CD4-positive, alpha-beta T cell (primary cell): ENCODE measurements around the gene GNG4. TPM values are rescaled to one million over a fixed set of nuclear protein-coding genes. Genes with fewer than 3 reads are reported as not detected.
"Not testable (repeated sequence)": the region's sequence is repeated elsewhere in the genome, so short reads cannot be mapped to it uniquely, and the experiment has no call there.

Experiments used
- ATAC-seq: fragments of 200-7000 bp; cut with Tn5 transposase; one replicate; pipeline ENCODE4 v1.10.0; 2022; ENCODE audit warnings: mild to moderate bottlenecking; ENCODE audit not compliant: poor library complexity
- CTCF ChIA-PET: fragments of 350-600 bp; sonication (Branson Sonifier 250); formaldehyde crosslinking; loops from one replicate; lab custom pipeline; 2021; ENCODE audit warnings: antibody characterized with exemption, inconsistent platforms; lab: Charles Lee
- POLR2A ChIA-PET: fragments of 350-600 bp; sonication (Branson Sonifier 250); formaldehyde crosslinking; loops from one replicate; lab custom pipeline; 2021; ENCODE audit warnings: antibody characterized with exemption, inconsistent platforms; lab: Charles Lee
- DNase-seq, 14 experiments: peaks; one replicate each; pipeline ENCODE4 v3.0.0-alpha.2; 2013 to 2020; ENCODE audit warnings: mixed read lengths in 2 of 14
- H3K27ac ChIP-seq, 2 donors: one replicate each; pipeline versions ENCODE4 v1.5.1 to v1.7.0; 2013; ENCODE audit warnings: low read length in 2 of 2, low read depth in 1 of 2, mild to moderate bottlenecking in 1 of 2
- H3K27me3 ChIP-seq, 2 experiments: 1 replicate in 1 of 2; 2 replicates in 1 of 2; pipeline versions ENCODE4 v1.6.1 to v1.7.0; 2013; ENCODE audit warnings: low read length in 2 of 2, control low read depth in 1 of 2, mild to moderate bottlenecking in 1 of 2, moderate library complexity in 1 of 2; ENCODE audit not compliant: insufficient read depth in 2 of 2, control insufficient read depth in 1 of 2
- H3K36me3 ChIP-seq: one replicate; pipeline ENCODE4 v1.6.1; 2013; ENCODE audit warnings: low read length, control low read depth; ENCODE audit not compliant: insufficient read depth
- H3K4me1 ChIP-seq: one replicate; pipeline ENCODE4 v1.6.1; 2013; ENCODE audit warnings: low read length, control low read depth; ENCODE audit not compliant: insufficient read depth
- H3K4me3 ChIP-seq: one replicate; pipeline ENCODE4 v1.5.1; 2013; ENCODE audit warnings: mild to moderate bottlenecking, low read length, moderate library complexity
- H3K9me3 ChIP-seq, 2 experiments: 1 replicate in 1 of 2; 2 replicates in 1 of 2; pipeline versions ENCODE4 v1.6.1 to v1.7.0; 2013; ENCODE audit warnings: low read length in 2 of 2, mild to moderate bottlenecking in 2 of 2, control low read depth in 1 of 2, moderate library complexity in 1 of 2; ENCODE audit not compliant: control insufficient read depth in 1 of 2, insufficient read depth in 1 of 2
- H3K27ac Mint-ChIP-seq: one replicate; pipeline ENCODE4 v1.8.0; 2020; ENCODE audit warnings: mixed read lengths
- H3K27me3 Mint-ChIP-seq: one replicate; pipeline ENCODE4 v1.8.0; 2021; ENCODE audit warnings: mixed read lengths
- H3K36me3 Mint-ChIP-seq: one replicate; pipeline ENCODE4 v1.8.0; 2021; ENCODE audit warnings: low read depth, mixed read lengths
- H3K4me1 Mint-ChIP-seq: one replicate; pipeline ENCODE4 v1.8.0; 2021; ENCODE audit warnings: low read depth, mixed read lengths
- H3K4me3 Mint-ChIP-seq: one replicate; pipeline ENCODE4 v1.8.0; 2020; ENCODE audit warnings: mild to moderate bottlenecking, mixed read lengths
- H3K9me3 Mint-ChIP-seq: one replicate; pipeline ENCODE4 v1.8.0; 2020; ENCODE audit warnings: mixed read lengths
- intact Hi-C, 2 experiments: fragments of 100-400 bp; cut with DNase I in 1 of 2; cut with micrococcal nuclease in 1 of 2; formaldehyde crosslinking; loops; one replicate each; pipeline versions ENCODE4 v1.15.1 to v1.9.0; 2023 to 2025; cut with DNase I, micrococcal nuclease
- total RNA-seq, 174 experiments: library from RNA in 2 of 174; stranded (reverse) in 2 of 174; gene quantifications; one replicate each; pipeline ENCODE4 v1.2.3 and lab custom pipeline; 2021 to 2026
- TF ChIP-seq, protein P1 (sequence below): fragments of 200-600 bp; IDR thresholded peaks from one replicate; pipeline ENCODE4 v1.8.0; 2022; ENCODE audit warnings: antibody characterized with exemption, mild to moderate bottlenecking

Gene GNG4
- total RNA-seq, 2 experiments from 2014 or later: not detected

DNA sequence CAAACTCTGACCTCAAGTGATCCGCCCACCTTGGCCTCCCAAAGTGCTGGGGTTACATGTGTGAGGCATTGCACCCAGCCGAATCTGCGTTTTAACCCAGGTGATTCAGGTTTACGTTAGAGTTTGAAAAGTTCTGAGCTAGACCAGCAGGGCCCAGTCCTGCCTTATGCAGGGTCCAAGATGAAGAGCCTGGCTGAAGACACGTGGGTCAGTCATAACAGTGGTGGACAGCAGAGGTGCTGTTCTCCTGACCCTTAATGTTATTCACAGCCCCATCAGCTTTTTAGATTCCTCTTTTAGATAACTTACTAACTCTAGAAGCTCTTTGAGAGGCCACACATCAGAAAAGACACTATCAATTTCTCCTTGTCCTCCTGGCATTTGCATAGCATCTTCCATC, 50.0 kb downstream of the GNG4 start:
- H3K9me3 ChIP-seq: peaks cover 0 to 5% of the 10 kb centered on the region in 2 experiments
- ATAC-seq (no peak), DNase-seq (no peak)
- H3K27ac ChIP-seq: no peak overlapping the region
- no peaks in the 10 kb centered on the region for H3K4me1 Mint-ChIP-seq
- H3K27ac Mint-ChIP-seq: no peak overlapping the region
- no peaks in the 10 kb centered on the region for H3K27me3 ChIP-seq
- H3K27me3 Mint-ChIP-seq: no peaks in the 10 kb centered on the region
- H3K4me3 ChIP-seq: no peak overlapping the region
- H3K36me3 ChIP-seq: no peaks in the 10 kb centered on the region
- intact Hi-C loops: no loop called here
- no peaks in the 10 kb centered on the region for H3K4me1 ChIP-seq
- H3K36me3 Mint-ChIP-seq: no peaks in the 10 kb centered on the region
- ChIA-PET CTCF (no interaction called here), POLR2A (no interaction called here)
- H3K4me3 Mint-ChIP-seq: no peak overlapping the region
- TF ChIP-seq, protein P1, sequence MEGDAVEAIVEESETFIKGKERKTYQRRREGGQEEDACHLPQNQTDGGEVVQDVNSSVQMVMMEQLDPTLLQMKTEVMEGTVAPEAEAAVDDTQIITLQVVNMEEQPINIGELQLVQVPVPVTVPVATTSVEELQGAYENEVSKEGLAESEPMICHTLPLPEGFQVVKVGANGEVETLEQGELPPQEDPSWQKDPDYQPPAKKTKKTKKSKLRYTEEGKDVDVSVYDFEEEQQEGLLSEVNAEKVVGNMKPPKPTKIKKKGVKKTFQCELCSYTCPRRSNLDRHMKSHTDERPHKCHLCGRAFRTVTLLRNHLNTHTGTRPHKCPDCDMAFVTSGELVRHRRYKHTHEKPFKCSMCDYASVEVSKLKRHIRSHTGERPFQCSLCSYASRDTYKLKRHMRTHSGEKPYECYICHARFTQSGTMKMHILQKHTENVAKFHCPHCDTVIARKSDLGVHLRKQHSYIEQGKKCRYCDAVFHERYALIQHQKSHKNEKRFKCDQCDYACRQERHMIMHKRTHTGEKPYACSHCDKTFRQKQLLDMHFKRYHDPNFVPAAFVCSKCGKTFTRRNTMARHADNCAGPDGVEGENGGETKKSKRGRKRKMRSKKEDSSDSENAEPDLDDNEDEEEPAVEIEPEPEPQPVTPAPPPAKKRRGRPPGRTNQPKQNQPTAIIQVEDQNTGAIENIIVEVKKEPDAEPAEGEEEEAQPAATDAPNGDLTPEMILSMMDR: no peak
- no peaks in the 10 kb centered on the region for H3K9me3 Mint-ChIP-seq

GRCh38 chr1:235597867-235598553, 51.6 kb downstream of the GNG4 start:
- POLR2A ChIA-PET: no interaction called here
- Histone ChIP-seq H3K27ac (no peak overlapping the region), H3K36me3 (no peaks in the 10 kb centered on the region), H3K27me3 (no peaks in the 10 kb centered on the region), H3K9me3 (peaks cover 0 to 5% of the 10 kb centered on the region in 2 experiments), H3K4me3 (no peak overlapping the region), H3K4me1 (no peaks in the 10 kb centered on the region)
- H3K27ac Mint-ChIP-seq: no peak overlapping the region
- intact Hi-C loops: no loop called here
- DNase-seq: no peak
- CTCF ChIA-PET: interaction anchor here (0.5 kb wide), 1 partner anchor 431 kb away, joined by 3 read pairs; no protein-coding TSS in a partner anchor
- peaks cover 7% of the 10 kb centered on the region for H3K27me3 Mint-ChIP-seq
- H3K4me3 Mint-ChIP-seq: no peak overlapping the region
- H3K36me3 Mint-ChIP-seq: no peaks in the 10 kb centered on the region
- peaks cover 10% of the 10 kb centered on the region for H3K4me1 Mint-ChIP-seq
- H3K9me3 Mint-ChIP-seq: no peaks in the 10 kb centered on the region
- no peak for ATAC-seq
- TF ChIP-seq, protein P1: no peak

GRCh38 chr1:235595079-235595478, 54.5 kb downstream of the GNG4 start:
- Mint-ChIP-seq H3K9me3 (no peaks in the 10 kb centered on the region), H3K27me3 (peaks cover 18% of the 10 kb centered on the region), H3K27ac (no peak overlapping the region), H3K36me3 (no peaks in the 10 kb centered on the region), H3K4me1 (peaks cover 10% of the 10 kb centered on the region), H3K4me3 (no peak overlapping the region)
- ChIA-PET CTCF (no interaction called here), POLR2A (no interaction called here)
- peaks cover 0 to 2% of the 10 kb centered on the region in 2 experiments for H3K27me3 ChIP-seq
- no peaks in the 10 kb centered on the region for H3K36me3 ChIP-seq
- H3K27ac ChIP-seq: no peak overlapping the region
- ATAC-seq (no peak), DNase-seq (no peak)
- no peak overlapping the region for H3K4me3 ChIP-seq
- H3K9me3 ChIP-seq: peaks cover 0 to 10% of the 10 kb centered on the region in 2 experiments
- intact Hi-C loops: no loop called here
- no peaks in the 10 kb centered on the region for H3K4me1 ChIP-seq
- TF ChIP-seq, protein P1: no peak

DNA sequence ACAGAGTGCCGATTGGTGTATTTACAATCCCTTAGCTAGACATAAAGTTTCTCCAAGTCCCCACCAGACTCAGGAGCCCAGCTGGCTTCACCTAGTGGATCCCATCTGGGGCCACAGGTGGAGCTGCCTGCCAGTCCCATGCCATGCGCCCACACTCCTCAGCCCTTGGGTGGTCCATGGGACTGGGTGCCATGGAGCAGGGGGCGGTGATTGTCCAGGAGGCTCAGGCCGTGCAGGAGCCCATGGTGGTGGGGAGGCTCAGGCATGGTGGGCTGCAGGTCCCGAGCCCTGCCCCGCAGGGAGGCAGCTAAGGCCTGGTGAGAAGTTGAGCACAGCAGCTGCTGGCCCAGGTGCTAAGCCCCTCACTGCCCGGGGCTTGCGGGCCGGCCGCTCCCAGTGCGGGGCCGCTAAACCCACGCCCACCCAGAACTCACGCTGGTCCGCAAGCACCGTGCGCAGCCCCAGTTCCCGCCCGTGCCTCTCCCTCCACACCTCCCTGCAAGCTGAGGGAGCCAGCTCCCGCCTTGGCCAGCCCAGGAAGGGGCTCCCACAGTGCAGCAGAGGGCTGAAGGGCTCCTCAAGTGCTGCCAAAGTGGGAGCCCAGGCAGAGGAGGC, 55.2 kb downstream of the GNG4 start:
- peaks cover 3 to 11% of the 10 kb centered on the region in 2 experiments for H3K9me3 ChIP-seq

More for the DNA sequence above, 55.2 kb downstream of the GNG4 start:
- DNase-seq, ATAC-seq, H3K36me3 Mint-ChIP-seq, H3K27ac Mint-ChIP-seq, H3K27me3 ChIP-seq, H3K4me1 Mint-ChIP-seq, H3K4me3 Mint-ChIP-seq, H3K9me3 Mint-ChIP-seq, H3K36me3 ChIP-seq, CTCF ChIA-PET, intact Hi-C loops, H3K4me3 ChIP-seq, H3K4me1 ChIP-seq, H3K27ac ChIP-seq, POLR2A ChIA-PET: not testable (repeated sequence)
- H3K27me3 Mint-ChIP-seq: peaks cover 18% of the 10 kb centered on the region
